Astrocyte (in vitro differentiated cells and primary cell): ENCODE results near the gene LIN9. TPM values are rescaled to one million over a fixed set of nuclear protein-coding genes. Genes with fewer than 3 reads are reported as not detected.
"Not testable (repeated sequence)": the region's sequence is repeated elsewhere in the genome, so short reads cannot be mapped to it uniquely, and the experiment has no call there.

Experiments
- DNase-seq: peaks from one replicate; pipeline ENCODE4 v3.0.0-alpha.2; 2010; ENCODE audit warnings: low read depth
- FAIRE-seq: peaks from 2 replicates; lab custom pipeline; 2011; peaks lifted over from hg19 to GRCh38; lab: Jason Lieb, UNC
- H2AFZ ChIP-seq: 2 replicates; pipeline ENCODE4 v1.6.0; 2012; ENCODE audit warnings: low read depth, low read length, inconsistent platforms
- H3K27ac ChIP-seq: 2 replicates; pipeline ENCODE4 v1.5.1; 2011; ENCODE audit warnings: low read depth, low read length, inconsistent platforms
- H3K27me3 ChIP-seq: 2 replicates; pipeline ENCODE4 v1.6.0; 2011; ENCODE audit warnings: low read length, inconsistent platforms; ENCODE audit not compliant: insufficient read depth
- H3K36me3 ChIP-seq: 2 replicates; pipeline ENCODE4 v1.5.1; 2011; ENCODE audit warnings: low read length, inconsistent platforms; ENCODE audit not compliant: insufficient read depth
- H3K4me1 ChIP-seq: 2 replicates; pipeline ENCODE4 v1.5.1; 2011; ENCODE audit warnings: low read length, inconsistent platforms; ENCODE audit not compliant: insufficient read depth
- H3K4me2 ChIP-seq: 2 replicates; pipeline ENCODE4 v1.6.0; 2012; ENCODE audit warnings: low read length, inconsistent platforms
- H3K4me3 ChIP-seq: 2 replicates; pipeline ENCODE4 v1.5.1; 2011; ENCODE audit warnings: low read depth, mild to moderate bottlenecking, low read length, inconsistent platforms; ENCODE audit not compliant: insufficient read depth
- H3K79me2 ChIP-seq: 2 replicates; pipeline ENCODE4 v1.6.0; 2012; ENCODE audit warnings: mild to moderate bottlenecking, low read length, inconsistent platforms; ENCODE audit not compliant: insufficient read depth
- H3K9ac ChIP-seq: 2 replicates; pipeline ENCODE4 v1.6.0; 2012; ENCODE audit warnings: mild to moderate bottlenecking, low read length, inconsistent platforms
- H3K9me3 ChIP-seq: 2 replicates; pipeline ENCODE4 v1.5.1; 2012; ENCODE audit warnings: low read depth, mild to moderate bottlenecking, low read length, inconsistent platforms; ENCODE audit not compliant: insufficient read depth
- H4K20me1 ChIP-seq: 2 replicates; pipeline ENCODE4 v1.6.0; 2012; ENCODE audit warnings: low read length, inconsistent platforms; ENCODE audit not compliant: insufficient read depth
- H3K27ac Mint-ChIP-seq: one replicate; pipeline ENCODE4 v1.8.0; 2021; ENCODE audit warnings: mild to moderate bottlenecking, mixed read lengths; ENCODE audit not compliant: unreplicated experiment
- H3K27me3 Mint-ChIP-seq: one replicate; pipeline ENCODE4 v1.8.0; 2021; ENCODE audit warnings: low read depth, mixed read lengths; ENCODE audit not compliant: unreplicated experiment
- H3K36me3 Mint-ChIP-seq: one replicate; pipeline ENCODE4 v1.8.0; 2021; ENCODE audit warnings: low read depth, mixed read lengths; ENCODE audit not compliant: unreplicated experiment
- H3K4me1 Mint-ChIP-seq: one replicate; pipeline ENCODE4 v1.8.0; 2021; ENCODE audit warnings: low read depth, mixed read lengths; ENCODE audit not compliant: unreplicated experiment
- H3K4me3 Mint-ChIP-seq: one replicate; pipeline ENCODE4 v1.8.0; 2021; ENCODE audit warnings: mild to moderate bottlenecking, moderate library complexity, mixed read lengths; ENCODE audit not compliant: unreplicated experiment
- H3K9me3 Mint-ChIP-seq: one replicate; pipeline ENCODE4 v1.8.0; 2021; ENCODE audit warnings: mild to moderate bottlenecking, mixed read lengths; ENCODE audit not compliant: unreplicated experiment
- EZH2 ChIP-seq: IDR thresholded peaks from 2 replicates; pipeline ENCODE4 v1.6.1; 2012; ENCODE audit warnings: mild to moderate bottlenecking, low read length, inconsistent platforms; ENCODE audit not compliant: insufficient read depth
- total RNA-seq: library from RNA; stranded (reverse); gene quantifications from 2 replicates; pipeline ENCODE4 v1.2.1, GENCODE V29; 2021
- TF ChIP-seq, protein P1 (sequence below): IDR thresholded peaks from 2 replicates; pipeline ENCODE4 v1.5.1; 2011; ENCODE audit warnings: low read depth, mild to moderate bottlenecking, inconsistent platforms, low read length, moderate library complexity; ENCODE audit not compliant: insufficient read depth

The LIN9 gene
- total RNA-seq, 1 donor from 2014 or later = 4.0 TPM

DNA sequence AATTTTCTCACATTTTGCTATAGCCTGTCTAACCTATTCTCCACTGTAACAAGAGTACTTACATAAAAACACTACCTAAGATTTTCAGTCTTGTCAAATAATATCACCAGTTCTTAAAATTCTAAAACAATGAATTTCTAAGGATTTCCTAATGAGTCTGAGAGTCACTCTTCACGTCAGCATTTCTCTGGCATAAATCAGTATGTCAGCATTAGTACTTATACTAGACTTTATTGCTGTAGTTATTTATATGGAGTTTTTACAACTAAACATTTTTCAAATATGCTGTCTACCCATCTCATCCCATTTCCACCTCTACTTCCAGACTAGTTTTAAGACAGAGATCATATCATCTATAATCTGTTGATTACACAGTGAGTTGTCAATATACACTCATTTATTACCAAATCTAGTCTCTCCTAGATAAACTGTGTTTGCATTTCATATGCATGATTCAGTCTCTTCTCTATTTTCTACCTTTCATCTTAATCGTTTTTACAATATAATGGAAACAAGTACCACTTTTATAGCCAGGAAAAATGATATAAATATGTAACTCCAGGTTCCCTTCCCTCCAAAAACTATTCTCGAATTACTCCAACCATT lies 32.8 kb downstream of the LIN9 start:
- H3K4me3 ChIP-seq = no peak overlapping the region
- Mint-ChIP-seq H3K27ac (no peak overlapping the region), H3K36me3 (no peaks in the 10 kb centered on the region), H3K4me1 (peaks cover 6% of the 10 kb centered on the region), H3K9me3 (no peaks in the 10 kb centered on the region), H3K4me3 (no peak overlapping the region), H3K27me3 (no peaks in the 10 kb centered on the region)
- FAIRE-seq = no peak
- H3K79me2 ChIP-seq = no peaks in the 10 kb centered on the region
- no peaks in the 10 kb centered on the region for H4K20me1 ChIP-seq
- no peaks in the 10 kb centered on the region for H3K27me3 ChIP-seq
- H3K27ac ChIP-seq = no peak overlapping the region
- no peak for TF ChIP-seq EZH2
- TF ChIP-seq, protein P1, sequence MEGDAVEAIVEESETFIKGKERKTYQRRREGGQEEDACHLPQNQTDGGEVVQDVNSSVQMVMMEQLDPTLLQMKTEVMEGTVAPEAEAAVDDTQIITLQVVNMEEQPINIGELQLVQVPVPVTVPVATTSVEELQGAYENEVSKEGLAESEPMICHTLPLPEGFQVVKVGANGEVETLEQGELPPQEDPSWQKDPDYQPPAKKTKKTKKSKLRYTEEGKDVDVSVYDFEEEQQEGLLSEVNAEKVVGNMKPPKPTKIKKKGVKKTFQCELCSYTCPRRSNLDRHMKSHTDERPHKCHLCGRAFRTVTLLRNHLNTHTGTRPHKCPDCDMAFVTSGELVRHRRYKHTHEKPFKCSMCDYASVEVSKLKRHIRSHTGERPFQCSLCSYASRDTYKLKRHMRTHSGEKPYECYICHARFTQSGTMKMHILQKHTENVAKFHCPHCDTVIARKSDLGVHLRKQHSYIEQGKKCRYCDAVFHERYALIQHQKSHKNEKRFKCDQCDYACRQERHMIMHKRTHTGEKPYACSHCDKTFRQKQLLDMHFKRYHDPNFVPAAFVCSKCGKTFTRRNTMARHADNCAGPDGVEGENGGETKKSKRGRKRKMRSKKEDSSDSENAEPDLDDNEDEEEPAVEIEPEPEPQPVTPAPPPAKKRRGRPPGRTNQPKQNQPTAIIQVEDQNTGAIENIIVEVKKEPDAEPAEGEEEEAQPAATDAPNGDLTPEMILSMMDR = no peak
- H2AFZ ChIP-seq = no peak overlapping the region
- H3K4me2 ChIP-seq = no peak overlapping the region
- no peaks in the 10 kb centered on the region for H3K9me3 ChIP-seq
- H3K36me3 ChIP-seq = no peaks in the 10 kb centered on the region
- no peak overlapping the region for H3K9ac ChIP-seq
- no peaks in the 10 kb centered on the region for H3K4me1 ChIP-seq
- DNase-seq = no peak

DNA sequence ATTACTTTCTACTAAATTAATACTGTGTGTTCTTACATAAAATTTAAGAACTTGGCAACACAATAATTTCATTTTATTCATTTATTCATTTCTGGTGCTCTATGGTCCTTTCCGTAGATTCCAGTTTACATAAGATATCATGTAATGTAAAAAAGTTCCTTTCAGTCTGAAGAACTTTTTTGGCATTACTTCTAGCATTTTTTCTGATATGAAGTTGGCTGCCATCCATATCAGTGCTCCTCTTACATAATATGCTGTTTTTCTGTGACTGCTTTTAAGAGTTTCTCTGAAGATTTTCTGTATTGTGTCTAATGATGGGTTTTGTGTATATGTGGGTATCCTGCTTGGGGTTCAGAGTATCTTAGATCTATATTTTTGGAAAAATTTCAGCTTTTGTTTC lies 34.8 kb downstream of the LIN9 start:
- Mint-ChIP-seq H3K4me1 (peaks cover 10% of the 10 kb centered on the region), H3K27ac (no peak overlapping the region), H3K4me3 (no peak overlapping the region)

DNA sequence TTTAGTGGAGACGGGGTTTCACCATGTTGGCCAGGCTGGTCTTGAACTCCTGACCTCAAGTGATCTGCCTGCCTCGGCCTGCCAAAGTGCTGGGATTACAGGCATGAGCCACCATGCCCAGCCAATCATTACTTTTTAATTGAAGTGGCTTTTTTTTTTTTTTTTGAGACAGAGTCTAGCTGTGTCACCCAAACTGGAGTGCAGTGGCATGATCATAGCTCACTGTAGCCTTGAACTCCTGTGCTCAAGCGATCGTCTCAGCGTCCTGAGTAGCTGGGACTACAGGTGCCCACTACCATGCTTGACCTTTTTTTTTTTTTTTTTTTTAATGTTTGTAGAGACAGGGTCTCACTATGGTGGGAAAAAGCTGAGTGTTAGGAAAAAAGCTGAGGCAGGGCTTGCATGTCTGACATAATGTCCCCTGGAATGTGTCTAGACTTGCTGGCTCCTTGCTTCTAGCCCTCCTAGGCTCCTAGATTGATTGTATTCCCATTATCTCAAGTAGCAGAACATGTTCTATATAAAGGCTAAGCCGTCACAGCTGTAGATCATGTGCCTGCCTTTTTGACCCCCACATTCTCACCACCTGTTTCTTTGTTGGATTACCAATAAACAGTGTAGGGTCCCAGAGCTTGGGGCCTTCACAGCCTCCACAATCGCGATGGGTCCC lies 36.6 kb downstream of the LIN9 start:
- H2AFZ ChIP-seq, H3K4me2 ChIP-seq, H3K79me2 ChIP-seq, H3K27ac ChIP-seq, FAIRE-seq, H3K9ac ChIP-seq, H3K27me3 ChIP-seq, H3K4me1 ChIP-seq, H3K4me3 ChIP-seq, H3K27me3 Mint-ChIP-seq, H3K9me3 Mint-ChIP-seq, H3K36me3 ChIP-seq, H4K20me1 ChIP-seq, H3K9me3 ChIP-seq, H3K36me3 Mint-ChIP-seq, H3K4me3 Mint-ChIP-seq: not testable (repeated sequence)
- Mint-ChIP-seq H3K4me1 (peaks cover 20% of the 10 kb centered on the region), H3K27ac (peak overlapping the region; percentile 81)
- DNase-seq = peak; percentile 46

More for the DNA sequence above, 34.8 kb downstream of the LIN9 start:
- H3K27me3 ChIP-seq = no peaks in the 10 kb centered on the region
- Mint-ChIP-seq H3K9me3 (no peaks in the 10 kb centered on the region), H3K36me3 (no peaks in the 10 kb centered on the region), H3K27me3 (no peaks in the 10 kb centered on the region)
- H3K79me2 ChIP-seq = no peaks in the 10 kb centered on the region
- H3K9me3 ChIP-seq = no peaks in the 10 kb centered on the region
- no peaks in the 10 kb centered on the region for H4K20me1 ChIP-seq
- no peaks in the 10 kb centered on the region for H3K36me3 ChIP-seq
- H3K4me3 ChIP-seq = no peak overlapping the region
- H3K4me1 ChIP-seq = no peaks in the 10 kb centered on the region
- FAIRE-seq = no peak
- TF ChIP-seq, protein P1 = no peak
- TF ChIP-seq EZH2 = no peak
- peak; percentile 14 for DNase-seq
- no peak overlapping the region for H3K4me2 ChIP-seq
- H3K27ac ChIP-seq = no peak overlapping the region
- no peak overlapping the region for H3K9ac ChIP-seq
- H2AFZ ChIP-seq = no peak overlapping the region
